Panc1 (cell line): ENCODE data around the gene FILIP1L. TPM values are rescaled to one million over a fixed set of nuclear protein-coding genes. Genes with fewer than 3 reads are reported as not detected.

Source experiments
- ATAC-seq: fragments of 200-7000 bp; cut with Tn5 transposase; 2 replicates; pipeline ENCODE4 v1.9.1; 2020; ENCODE audit warnings: mild to moderate bottlenecking, moderate library complexity
- BruUV-seq: library from RNA; stranded (reverse); fragments of 400-500 nt; replicated peaks from 2 replicates; lab custom pipeline; 2021; lab: Mats Ljungman, UMichigan
- CTCF ChIA-PET: fragments of 300-600 bp; sonication (Branson Sonifier 250); formaldehyde crosslinking; loops from one replicate; lab custom pipeline; 2022; ENCODE audit warnings: antibody characterized with exemption; lab: Charles Lee
- POLR2A ChIA-PET: fragments of 300-600 bp; sonication (Branson Sonifier 250); formaldehyde crosslinking; loops from one replicate; lab custom pipeline; 2022; ENCODE audit warnings: antibody characterized with exemption; lab: Charles Lee
- DNase-seq: peaks from one replicate; pipeline ENCODE4 v3.0.0-alpha.2; 2010; ENCODE audit warnings: low read depth, low spot score
- H3K27ac ChIP-seq: 2 replicates; pipeline ENCODE4 v1.5.1; 2011; ENCODE audit warnings: mild to moderate bottlenecking, low read length, inconsistent platforms
- H3K27me3 ChIP-seq: fragments of 200-500 bp; sonication (Bioruptor generic); 2 replicates; pipeline ENCODE4 v1.6.0; 2014; ENCODE audit warnings: low read length, inconsistent platforms; ENCODE audit not compliant: control insufficient read depth, insufficient read depth
- H3K36me3 ChIP-seq: fragments of 200-500 bp; sonication (Bioruptor generic); 2 replicates; pipeline ENCODE4 v1.5.1; 2014; ENCODE audit warnings: inconsistent platforms, mild to moderate bottlenecking, low read length, moderate library complexity; ENCODE audit not compliant: control insufficient read depth, insufficient read depth
- H3K4me1 ChIP-seq: 2 replicates; pipeline ENCODE4 v1.5.1; 2011; ENCODE audit warnings: inconsistent platforms, mild to moderate bottlenecking, low read length, moderate library complexity; ENCODE audit not compliant: control insufficient read depth, insufficient read depth
- H3K4me3 ChIP-seq, 2 experiments: 2 replicates each; pipeline ENCODE4 v1.5.1; 2011 to 2012; ENCODE audit warnings: low read depth in 2 of 2, low read length in 2 of 2, mild to moderate bottlenecking in 2 of 2, inconsistent platforms in 1 of 2, moderate library complexity in 1 of 2
- H3K9me3 ChIP-seq: fragments of 200-500 bp; sonication (Bioruptor generic); 2 replicates; pipeline ENCODE4 v1.5.1; 2014; ENCODE audit warnings: low read depth, mild to moderate bottlenecking, inconsistent platforms, low read length, moderate library complexity; ENCODE audit not compliant: control insufficient read depth, insufficient read depth
- CTCF ChIP-seq: fragments of 450-650 bp; IDR thresholded peaks from 2 replicates; pipeline ENCODE4 v1.5.1; 2017; ENCODE audit warnings: mild to moderate bottlenecking
- POLR2AphosphoS5 ChIP-seq: IDR thresholded peaks from 2 replicates; pipeline ENCODE4 v1.6.1; 2012; ENCODE audit warnings: mild to moderate bottlenecking, low read depth, low read length, moderate library complexity
- REST ChIP-seq, 2 experiments: IDR thresholded peaks; 2 replicates each; pipeline ENCODE4 v1.6.1; 2011 to 2012; ENCODE audit warnings: low read depth in 2 of 2, control low read depth in 1 of 2, low read length in 1 of 2, mild to moderate bottlenecking in 1 of 2, moderate library complexity in 1 of 2; ENCODE audit not compliant: insufficient read depth in 1 of 2
- SIN3A ChIP-seq: IDR thresholded peaks from 2 replicates; pipeline ENCODE4 v1.6.1; 2012; ENCODE audit warnings: low read depth, mild to moderate bottlenecking, low read length, moderate library complexity, borderline replicate concordance; ENCODE audit not compliant: insufficient read depth
- TCF7L2 ChIP-seq: IDR thresholded peaks from 2 replicates; pipeline ENCODE4 v1.6.1; 2011; ENCODE audit warnings: mild to moderate bottlenecking, low read depth, low read length, inconsistent platforms
- in situ Hi-C: cut with HindIII; loops from 2 replicates; pipeline ENCODE4 v1.10.0; 2016; ENCODE audit warnings: low sequenced_read_pairs, low pct_unique_long_range_greater_than_20kb
- intact Hi-C: fragments of 100-400 bp; cut with micrococcal nuclease; formaldehyde crosslinking; loops from one replicate; pipeline ENCODE4 v1.10.0; 2022; ENCODE audit not compliant: unreplicated experiment
- total RNA-seq: library from RNA; stranded (reverse); gene quantifications from one replicate; pipeline ENCODE4 v1.2.1, GENCODE V29; 2021; ENCODE audit not compliant: unreplicated experiment

Gene FILIP1L
- total RNA-seq, 1 experiment from 2014 or later: 3.2 TPM

GRCh38 chr3:100018806-100019205 is 95.5 kb downstream of the FILIP1L start:
- Histone ChIP-seq H3K27me3 (no peaks in the 10 kb centered on the region), H3K4me1 (no peaks in the 10 kb centered on the region), H3K9me3 (no peaks in the 10 kb centered on the region), H3K36me3 (no peaks in the 10 kb centered on the region), H3K4me3 (no peak overlapping the region), H3K27ac (no peak overlapping the region)
- in situ Hi-C loops (no loop called here), intact Hi-C loops (no loop called here)
- DNase-seq: no peak
- CTCF ChIA-PET: no interaction called here
- ATAC-seq: no peak
- POLR2A ChIA-PET: interaction anchor here (0.7 kb wide), 1 partner anchor 58 kb away, joined by 8 read pairs; no protein-coding TSS in a partner anchor
- BruUV-seq: TSS peak; percentile 48
- TF ChIP-seq TCF7L2: no peak
- no peak for TF ChIP-seq REST (IDR thresholded peaks at IDR 0.05; ENCODE audit: insufficient read depth in 1 of 2, low read depth in 2 of 2, low read length in 1 of 2)
- TF ChIP-seq POLR2AphosphoS5: no peak
- TF ChIP-seq CTCF: no peak
- no peak for TF ChIP-seq SIN3A

GRCh38 chr3:100010087-100010417 is 104.2 kb downstream of the FILIP1L start:
- intact Hi-C loops: no loop called here
- TF ChIP-seq SIN3A: no peak
- no peak for TF ChIP-seq REST (IDR thresholded peaks at IDR 0.05; ENCODE audit: insufficient read depth in 1 of 2, low read depth in 2 of 2, low read length in 1 of 2)
- no peak for TF ChIP-seq TCF7L2
- CTCF ChIA-PET: no interaction called here

More at GRCh38 chr3:100010087-100010417, 104.2 kb downstream of the FILIP1L start:
- H3K4me3 ChIP-seq: no peak overlapping the region
- POLR2A ChIA-PET: no interaction called here
- DNase-seq (no peak), ATAC-seq (no peak)
- peaks cover 19% of the 10 kb centered on the region for H3K4me1 ChIP-seq
- no TSS peak for BruUV-seq
- peak overlapping the region; percentile 52; the same call in 1 of the 2 replicates for H3K27ac ChIP-seq
- H3K9me3 ChIP-seq: no peaks in the 10 kb centered on the region
- H3K27me3 ChIP-seq: no peaks in the 10 kb centered on the region
- no peaks in the 10 kb centered on the region for H3K36me3 ChIP-seq
- in situ Hi-C loops: no loop called here
